Epithelial cell of proximal tubule (primary cell): ENCODE results near the gene DUS2. TPM values are rescaled to one million over a fixed set of nuclear protein-coding genes. Genes with fewer than 3 reads are reported as not detected.

Experiments
- DNase-seq: peaks from one replicate; pipeline ENCODE4 v3.0.0-alpha.2; 2011; ENCODE audit warnings: low read depth
- H3K4me3 ChIP-seq: 2 replicates; pipeline ENCODE4 v1.5.1; 2011; ENCODE audit warnings: low read depth, mild to moderate bottlenecking, low read length
- CTCF ChIP-seq: conservative IDR thresholded peaks from 2 replicates; pipeline ENCODE4 v1.5.1; 2012; ENCODE audit warnings: low read depth, mild to moderate bottlenecking, low read length
- total RNA-seq: library from RNA; depleted of rRNA; stranded (reverse); fragments of >200 nt; gene quantifications from 2 replicates; pipeline ENCODE4 v1.2.3, GENCODE V29; 2015

Gene DUS2
- total RNA-seq, 1 donor from 2014 or later, result 20.9 TPM

- no peak for TF ChIP-seq CTCF
- no peak for DNase-seq
- no peak overlapping the region for H3K4me3 ChIP-seq
Observed at GRCh38 chr16:67982011-67982696, 40.9 kb upstream of the DUS2 start.

GRCh38 chr16:67986949-67987348, 36.1 kb upstream of the DUS2 start:
- DNase-seq, result no peak
- TF ChIP-seq CTCF, result no peak
- no peak overlapping the region for H3K4me3 ChIP-seq

- no peak overlapping the region for H3K4me3 ChIP-seq
- no peak for DNase-seq
- no peak for TF ChIP-seq CTCF
Observed at GRCh38 chr16:67987460-67988160, 35.5 kb upstream of the DUS2 start.

GRCh38 chr16:67988675-67989074, 34.4 kb upstream of the DUS2 start:
- no peak for DNase-seq
- TF ChIP-seq CTCF, result no peak
- H3K4me3 ChIP-seq, result no peak overlapping the region

GRCh38 chr16:67989322-67990017, 33.6 kb upstream of the DUS2 start:
- DNase-seq, result no peak
- H3K4me3 ChIP-seq, result no peak overlapping the region
- TF ChIP-seq CTCF, result no peak

- DNase-seq, result no peak
- no peak overlapping the region for H3K4me3 ChIP-seq
- no peak for TF ChIP-seq CTCF
Observed at GRCh38 chr16:67990018-67990386, 33.1 kb upstream of the DUS2 start.
